DLD1 (cell line): Measurements from ENCODE around the gene ZNF771.

Experiments used
- in situ Hi-C: cut with HindIII; loops from 2 replicates; pipeline ENCODE4 v1.10.0; 2017; ENCODE audit warnings: low sequenced_read_pairs

Gene ZNF771

DNA sequence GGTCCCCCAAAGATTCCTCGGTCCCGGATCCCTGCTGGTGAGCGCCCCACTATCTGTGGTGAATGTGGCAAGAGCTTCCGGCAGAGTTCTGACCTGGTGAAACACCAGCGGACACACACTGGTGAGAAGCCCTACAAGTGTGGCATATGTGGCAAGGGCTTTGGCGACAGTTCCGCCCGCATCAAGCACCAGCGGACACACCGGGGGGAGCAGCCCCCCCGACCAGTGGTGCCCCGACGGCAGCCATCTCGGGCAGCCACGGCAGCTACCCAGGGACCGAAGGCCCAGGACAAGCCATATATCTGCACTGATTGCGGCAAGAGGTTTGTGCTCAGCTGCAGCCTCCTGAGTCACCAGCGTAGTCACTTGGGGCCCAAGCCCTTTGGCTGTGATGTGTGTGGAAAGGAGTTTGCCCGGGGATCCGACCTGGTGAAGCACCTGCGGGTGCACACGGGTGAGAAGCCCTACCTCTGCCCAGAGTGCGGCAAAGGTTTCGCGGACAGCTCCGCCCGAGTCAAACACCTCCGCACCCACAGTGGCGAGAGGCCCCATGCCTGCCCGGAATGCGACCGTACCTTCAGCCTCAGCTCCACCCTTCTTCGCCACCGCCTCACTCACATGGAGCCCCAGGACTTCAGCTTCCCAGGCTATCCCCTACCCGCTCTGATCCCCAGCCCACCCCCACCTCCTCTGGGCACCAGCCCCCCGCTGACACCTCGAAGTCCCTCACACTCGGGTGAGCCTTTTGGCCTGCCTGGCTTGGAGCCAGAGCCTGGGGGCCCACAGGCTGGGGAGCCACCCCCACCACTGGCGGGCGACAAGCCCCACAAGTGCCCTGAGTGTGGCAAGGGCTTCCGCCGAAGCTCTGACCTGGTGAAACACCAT, 9.4 kb upstream of the ZNF771 start:
- in situ Hi-C loops, result no loop called here

- in situ Hi-C loops, result no loop called here
Observed at GRCh38 chr16:30398661-30399434, 8.6 kb upstream of the ZNF771 start.

- in situ Hi-C loops, result loop anchor here (25.0 kb wide), 1 partner anchor 238 kb away; no protein-coding TSS in a partner anchor
Observed at GRCh38 chr16:30399435-30400186, 7.8 kb upstream of the ZNF771 start.

DNA sequence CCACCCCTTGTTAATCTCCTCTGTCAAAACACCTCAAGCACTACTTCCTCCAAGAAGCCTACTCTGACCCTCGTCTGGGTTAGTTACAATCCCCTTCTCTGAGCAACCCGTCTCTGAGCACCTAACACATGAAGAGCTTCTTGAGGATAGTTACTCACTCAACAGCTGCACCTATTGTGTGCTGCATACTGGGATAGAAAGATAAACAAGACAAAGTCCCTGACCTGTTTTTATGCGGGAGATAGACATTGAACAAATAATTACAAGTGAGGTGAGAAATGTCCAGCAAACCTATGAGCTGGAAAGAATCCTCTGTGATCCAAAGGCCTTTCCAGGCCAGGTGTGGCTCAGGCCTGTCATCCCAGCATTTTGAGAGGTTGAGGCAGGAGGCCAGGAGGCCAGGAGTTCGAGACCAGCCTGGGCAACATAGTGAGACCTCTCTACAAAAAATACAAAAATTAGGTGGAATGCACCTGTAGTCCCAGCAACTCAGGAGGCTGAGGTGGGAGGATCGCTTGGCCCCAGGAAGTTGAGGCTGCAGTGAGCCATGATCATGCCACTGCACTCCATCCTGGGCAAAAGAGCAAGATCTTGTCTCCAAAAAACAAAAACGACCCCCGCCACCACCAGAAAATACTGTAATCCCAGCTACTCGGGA, 5.5 kb upstream of the ZNF771 start:
- in situ Hi-C loops, result loop anchor here (25.0 kb wide), 1 partner anchor 235 kb away; no protein-coding TSS in a partner anchor

DNA sequence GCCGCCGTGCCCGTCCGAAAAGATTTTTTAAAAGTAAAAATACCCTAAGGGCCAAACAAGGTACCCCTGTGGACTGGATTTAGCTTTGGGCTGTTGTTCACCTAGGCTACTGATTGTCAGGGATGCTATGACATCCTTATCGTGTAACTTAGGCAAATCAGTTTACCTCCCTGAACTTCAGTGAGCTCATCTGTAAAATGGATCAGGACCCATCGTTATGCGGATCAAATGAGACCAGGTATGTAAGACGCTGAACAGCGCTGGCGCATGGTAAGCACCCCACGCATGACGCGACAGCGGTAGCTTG, 658 bp upstream of the ZNF771 start:
- in situ Hi-C loops, result loop anchor here (25.0 kb wide), 1 partner anchor 231 kb away; no protein-coding TSS in a partner anchor

- in situ Hi-C loops, result loop anchor here (25.0 kb wide), 1 partner anchor 229 kb away; no protein-coding TSS in a partner anchor
Observed at GRCh38 chr16:30407804-30408534, 563 bp downstream of the ZNF771 start.

DNA sequence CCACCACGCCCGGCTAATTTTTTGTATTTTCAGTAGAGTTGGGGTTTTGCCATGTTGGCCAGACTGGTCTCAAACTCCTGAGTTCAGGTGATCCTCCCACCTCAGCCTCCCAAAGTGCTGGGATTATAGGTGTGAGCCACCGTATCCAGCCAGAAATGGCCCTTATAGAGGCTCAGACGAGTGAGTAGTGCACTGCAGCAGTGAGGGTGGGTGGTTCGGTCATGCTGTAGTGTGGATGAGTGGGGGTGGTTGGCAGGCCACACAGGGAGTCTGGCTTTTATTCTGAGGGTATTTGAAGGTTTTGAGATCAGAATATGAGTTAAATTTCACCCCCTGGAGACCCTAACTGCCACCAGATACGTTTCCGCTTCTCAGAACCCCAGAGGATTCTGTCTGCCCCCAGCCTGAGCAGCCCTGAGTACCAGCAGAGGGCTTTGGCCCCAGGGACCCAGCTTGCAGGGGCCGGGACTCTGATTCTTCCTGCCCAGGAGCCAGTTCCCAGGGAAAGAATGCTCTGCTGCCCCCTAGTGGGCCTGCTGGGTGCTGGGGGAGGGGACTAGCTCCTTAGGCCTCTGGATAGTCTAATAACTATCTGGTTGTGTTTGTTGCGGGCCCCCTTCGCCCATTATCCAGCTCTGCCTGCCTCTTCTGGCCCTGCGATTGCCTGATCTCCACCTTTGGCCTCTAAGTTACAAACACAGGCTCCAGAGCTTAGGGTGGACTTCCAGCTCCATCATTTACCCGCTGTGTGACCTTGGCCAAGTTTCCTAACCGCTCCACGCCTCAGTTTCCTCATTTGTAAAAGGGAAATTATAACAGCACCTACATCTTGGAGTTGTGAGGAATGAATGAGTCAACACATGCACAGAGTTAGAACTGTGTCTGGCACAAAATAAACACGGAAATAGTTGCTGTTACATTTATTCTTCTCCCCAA, 2.0 kb downstream of the ZNF771 start:
- in situ Hi-C loops, result loop anchor here (25.0 kb wide), 1 partner anchor 228 kb away; no protein-coding TSS in a partner anchor

GRCh38 chr16:30413112-30413806, 5.9 kb downstream of the ZNF771 start:
- in situ Hi-C loops, result loop anchor here (25.0 kb wide), 1 partner anchor 224 kb away; no protein-coding TSS in a partner anchor

GRCh38 chr16:30414159-30414558, 6.8 kb downstream of the ZNF771 start:
- in situ Hi-C loops, result loop anchor here (25.0 kb wide), 1 partner anchor 223 kb away; no protein-coding TSS in a partner anchor

GRCh38 chr16:30416047-30416603, 8.7 kb downstream of the ZNF771 start:
- in situ Hi-C loops, result loop anchor here (25.0 kb wide), 1 partner anchor 221 kb away; no protein-coding TSS in a partner anchor

DNA sequence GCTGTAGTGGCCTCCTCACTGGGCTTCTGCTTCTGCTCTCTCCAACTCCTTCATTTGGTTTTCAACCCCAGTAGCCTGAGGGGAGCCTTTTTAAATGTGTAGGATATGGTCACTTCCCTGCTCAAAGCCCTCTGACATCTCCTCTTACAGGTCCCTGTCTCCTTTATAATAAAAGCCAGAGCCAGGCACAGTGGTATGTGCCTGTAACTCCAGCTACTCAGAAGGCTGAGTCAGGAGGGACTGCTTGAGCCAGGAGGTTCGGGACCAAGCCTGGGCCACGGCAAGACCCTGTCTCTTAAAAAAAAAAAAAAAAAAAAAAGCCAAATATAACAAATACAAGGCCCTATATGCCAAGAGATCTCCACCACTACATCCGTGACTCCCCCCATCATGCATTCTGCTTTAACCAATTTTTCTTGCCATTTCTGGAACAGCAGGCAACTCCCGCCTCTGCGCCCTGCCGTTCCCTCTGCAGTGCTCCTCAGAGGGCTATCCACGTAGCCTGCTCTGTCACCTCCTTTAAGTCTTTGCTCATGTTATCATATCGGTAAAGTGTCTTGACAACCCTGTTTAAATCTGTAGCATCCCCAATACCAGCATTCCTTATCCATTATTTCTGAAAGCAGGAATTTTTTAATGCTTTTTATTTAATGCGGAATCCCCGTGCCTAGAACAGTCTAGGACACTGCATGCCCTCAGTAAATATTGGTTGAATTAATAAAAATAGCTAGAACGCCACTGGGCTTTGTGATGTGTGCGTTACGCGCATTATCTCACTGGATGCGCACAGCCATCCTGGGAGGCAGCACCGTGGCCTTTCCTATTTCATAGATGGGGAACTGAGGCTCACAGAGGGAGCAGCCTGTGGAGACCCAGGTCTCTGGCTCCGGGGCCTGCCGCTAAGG, 9.5 kb downstream of the ZNF771 start:
- in situ Hi-C loops, result loop anchor here (25.0 kb wide), 1 partner anchor 220 kb away; no protein-coding TSS in a partner anchor

GRCh38 chr16:30417529-30418349, 10.3 kb downstream of the ZNF771 start:
- in situ Hi-C loops, result loop anchor here (25.0 kb wide), 1 partner anchor 220 kb away; no protein-coding TSS in a partner anchor

DNA sequence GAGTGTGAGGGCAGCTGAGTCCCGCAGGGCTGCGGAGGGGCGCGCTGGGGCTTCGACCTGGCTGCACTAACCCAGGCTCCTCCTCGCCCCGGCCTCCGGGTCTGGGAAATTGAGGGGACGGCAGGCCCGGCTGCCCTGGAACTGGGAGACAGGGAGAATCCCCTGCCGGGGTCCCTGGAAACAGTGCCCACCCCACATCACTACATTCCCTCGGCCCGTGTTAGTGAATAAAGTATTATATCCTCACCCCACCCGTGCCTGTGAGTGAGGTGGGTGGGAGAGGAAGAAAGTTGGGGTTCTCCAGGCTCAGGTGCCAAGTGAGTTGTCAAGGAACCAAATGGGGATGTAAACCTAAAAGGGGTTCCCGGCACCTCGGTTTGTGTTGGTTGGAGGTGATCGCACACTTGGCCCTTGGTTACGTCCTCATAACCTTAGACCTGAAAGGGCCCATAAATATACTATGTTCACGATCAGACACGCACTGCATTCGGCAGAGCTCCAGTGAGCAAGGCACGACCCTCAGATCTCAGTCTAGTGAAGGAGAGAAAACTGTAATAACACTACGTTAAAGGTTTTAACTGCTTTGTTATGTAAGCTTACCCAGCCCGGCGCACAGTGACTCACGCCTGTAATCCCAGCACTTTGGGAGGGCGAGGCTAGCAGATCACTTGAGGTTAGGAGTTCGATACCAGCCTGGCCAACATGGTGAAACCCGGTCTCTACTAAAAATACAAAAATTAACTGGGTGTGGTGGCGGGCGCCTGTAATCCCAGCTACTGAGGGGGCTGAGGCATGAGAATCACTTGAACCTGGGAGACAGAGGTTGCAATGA, 11.2 kb downstream of the ZNF771 start:
- in situ Hi-C loops, result loop anchor here (25.0 kb wide), 1 partner anchor 219 kb away; no protein-coding TSS in a partner anchor

- in situ Hi-C loops, result loop anchor here (25.0 kb wide), 1 partner anchor 216 kb away; no protein-coding TSS in a partner anchor
Observed at GRCh38 chr16:30421010-30421409, 13.6 kb downstream of the ZNF771 start.

DNA sequence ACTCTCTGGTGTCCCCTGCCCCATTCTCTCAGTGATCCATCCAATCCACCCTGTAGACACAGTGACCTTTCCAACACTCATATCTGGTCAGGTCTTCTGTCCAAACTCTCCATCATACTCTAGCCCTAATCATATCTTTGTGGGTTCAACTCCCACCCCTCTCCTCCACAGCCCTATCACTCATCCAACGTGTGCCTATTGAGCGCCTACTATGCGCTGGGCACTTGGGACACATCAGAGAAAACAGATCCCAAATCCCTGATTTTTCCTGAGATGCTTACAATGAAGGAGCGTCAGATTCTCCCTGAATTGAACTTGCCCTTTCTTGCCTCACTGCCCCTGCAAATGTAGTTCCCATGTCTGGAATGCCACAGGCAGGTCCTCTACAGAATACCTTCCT, 20.6 kb downstream of the ZNF771 start:
- in situ Hi-C loops, result no loop called here
